Measurements from ENCODE around the gene ALOX15B. TPM values are rescaled to one million over a fixed set of nuclear protein-coding genes. Genes with fewer than 3 reads are reported as not detected.

Gene ALOX15B, protein sequence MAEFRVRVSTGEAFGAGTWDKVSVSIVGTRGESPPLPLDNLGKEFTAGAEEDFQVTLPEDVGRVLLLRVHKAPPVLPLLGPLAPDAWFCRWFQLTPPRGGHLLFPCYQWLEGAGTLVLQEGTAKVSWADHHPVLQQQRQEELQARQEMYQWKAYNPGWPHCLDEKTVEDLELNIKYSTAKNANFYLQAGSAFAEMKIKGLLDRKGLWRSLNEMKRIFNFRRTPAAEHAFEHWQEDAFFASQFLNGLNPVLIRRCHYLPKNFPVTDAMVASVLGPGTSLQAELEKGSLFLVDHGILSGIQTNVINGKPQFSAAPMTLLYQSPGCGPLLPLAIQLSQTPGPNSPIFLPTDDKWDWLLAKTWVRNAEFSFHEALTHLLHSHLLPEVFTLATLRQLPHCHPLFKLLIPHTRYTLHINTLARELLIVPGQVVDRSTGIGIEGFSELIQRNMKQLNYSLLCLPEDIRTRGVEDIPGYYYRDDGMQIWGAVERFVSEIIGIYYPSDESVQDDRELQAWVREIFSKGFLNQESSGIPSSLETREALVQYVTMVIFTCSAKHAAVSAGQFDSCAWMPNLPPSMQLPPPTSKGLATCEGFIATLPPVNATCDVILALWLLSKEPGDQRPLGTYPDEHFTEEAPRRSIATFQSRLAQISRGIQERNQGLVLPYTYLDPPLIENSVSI
- under 0.01 TPM for total RNA-seq

DNA sequence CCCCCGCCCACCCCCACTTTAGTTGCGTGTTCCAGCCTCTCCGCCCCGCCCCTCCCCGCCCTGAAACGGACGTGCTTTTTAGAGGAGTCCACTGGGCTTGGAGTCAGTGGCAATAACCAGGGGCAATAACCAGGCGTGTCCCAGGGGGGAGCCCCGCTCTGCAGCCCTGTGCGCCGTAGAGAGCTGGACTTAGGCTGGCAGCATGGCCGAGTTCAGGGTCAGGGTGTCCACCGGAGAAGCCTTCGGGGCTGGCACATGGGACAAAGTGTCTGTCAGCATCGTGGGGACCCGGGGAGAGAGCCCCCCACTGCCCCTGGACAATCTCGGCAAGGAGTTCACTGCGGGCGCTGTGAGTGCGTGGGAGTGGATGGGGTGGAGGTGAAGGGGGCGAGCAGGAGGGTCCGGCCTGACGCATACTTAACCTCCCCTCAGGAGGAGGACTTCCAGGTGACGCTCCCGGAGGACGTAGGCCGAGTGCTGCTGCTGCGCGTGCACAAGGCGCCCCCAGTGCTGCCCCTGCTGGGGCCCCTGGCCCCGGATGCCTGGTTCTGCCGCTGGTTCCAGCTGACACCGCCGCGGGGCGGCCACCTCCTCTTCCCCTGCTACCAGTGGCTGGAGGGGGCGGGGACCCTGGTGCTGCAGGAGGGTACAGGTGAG, at the start of gene ALOX15B:
TSS of gene ALOX15B (plus strand) at position 106 of the 657 bp plus-strand sequence. CDS start at position 203, 97 bp downstream.
- FAIRE-seq (no peak), DNase-seq (ENCODE audit: low spot score in 2 of 2) (no peak)

DNA sequence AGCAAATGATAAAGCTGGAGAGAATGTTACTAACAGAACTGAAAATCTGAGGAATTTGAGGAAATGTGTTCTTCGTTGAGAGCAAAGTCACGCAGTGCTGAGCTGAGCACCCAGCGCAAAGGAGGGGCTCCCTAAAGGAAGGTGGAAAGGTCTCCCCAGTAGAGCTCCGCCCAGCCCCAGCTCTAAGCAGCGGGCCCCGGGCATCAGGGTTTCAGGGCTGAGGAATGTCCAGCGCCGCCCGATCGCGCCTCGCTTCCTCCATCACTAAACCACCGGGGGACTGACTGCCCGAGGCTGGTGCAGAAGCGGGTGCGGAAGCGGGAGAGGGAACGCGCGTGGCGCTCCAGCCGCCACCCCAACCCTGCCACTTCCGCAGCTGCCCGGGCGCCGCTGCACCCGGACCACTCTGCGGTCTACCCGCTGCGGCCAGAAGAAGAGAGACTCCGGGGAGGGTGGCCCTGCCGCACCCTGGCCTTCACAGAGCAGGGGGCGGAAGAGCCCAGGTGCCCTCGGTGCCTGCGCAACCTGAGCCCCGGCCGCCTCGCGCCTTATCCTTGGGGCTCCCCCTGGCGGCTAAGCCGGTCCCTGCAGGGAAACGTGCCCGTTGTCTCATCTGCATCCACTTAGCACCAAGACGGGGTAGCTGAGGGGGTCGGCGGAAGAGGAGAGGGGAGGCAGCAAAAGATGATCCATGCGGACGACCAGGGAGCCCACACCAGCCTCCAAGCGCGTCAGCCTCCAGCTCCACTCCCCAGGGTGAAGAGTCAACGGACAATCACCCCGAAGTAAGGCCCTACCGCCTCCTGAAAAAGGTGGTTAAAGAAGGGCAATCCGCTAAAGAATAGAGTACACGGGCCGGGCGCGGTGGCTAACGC, 48.8 kb upstream of the ALOX15B start:
- peak; percentile 77 to 83 for DNase-seq (ENCODE audit: low spot score in 2 of 2)
- no peak for FAIRE-seq

DNA sequence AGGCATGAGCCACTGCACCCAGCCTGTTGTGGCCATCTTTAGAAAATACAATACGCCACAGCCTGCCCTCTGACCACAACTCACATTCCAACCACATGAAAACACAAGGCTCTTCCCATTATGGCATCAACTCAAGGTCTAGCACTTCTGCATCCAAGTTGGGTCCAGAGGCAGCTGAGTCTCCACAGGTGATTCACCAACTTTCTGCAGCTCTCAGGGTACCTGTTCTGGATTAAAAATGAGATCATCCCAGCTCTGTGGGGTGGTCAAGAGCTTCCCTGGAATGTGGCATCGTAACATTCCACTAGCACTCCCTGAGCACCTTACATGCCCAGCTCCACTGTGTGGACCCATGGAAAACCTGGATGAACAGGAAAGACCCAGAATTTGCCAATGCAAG, 46.3 kb upstream of the ALOX15B start:
- DNase-seq (ENCODE audit: low spot score in 2 of 2), result no peak
- no peak for FAIRE-seq

DNA sequence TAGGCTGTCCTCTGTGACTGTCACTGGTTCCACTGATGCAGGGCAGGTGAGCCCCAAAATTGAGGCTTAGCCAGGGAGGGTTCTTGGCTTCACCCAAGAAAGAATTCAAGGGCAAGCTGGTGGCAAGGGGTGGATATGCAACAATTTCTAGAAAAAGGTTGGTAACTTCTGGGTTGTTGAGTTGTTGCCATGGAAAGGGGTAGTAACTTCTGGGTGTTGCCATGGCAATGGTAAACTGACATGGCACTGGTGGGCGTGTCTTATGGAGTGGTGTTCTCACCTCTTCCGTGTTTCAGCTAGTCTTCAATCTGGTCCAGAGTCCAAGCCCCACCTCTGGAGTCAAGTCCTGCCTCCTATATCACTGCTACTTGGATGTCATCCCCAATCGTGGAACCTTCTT, 45.9 kb upstream of the ALOX15B start:
- FAIRE-seq (no peak), DNase-seq (ENCODE audit: low spot score in 2 of 2) (no peak)

DNA sequence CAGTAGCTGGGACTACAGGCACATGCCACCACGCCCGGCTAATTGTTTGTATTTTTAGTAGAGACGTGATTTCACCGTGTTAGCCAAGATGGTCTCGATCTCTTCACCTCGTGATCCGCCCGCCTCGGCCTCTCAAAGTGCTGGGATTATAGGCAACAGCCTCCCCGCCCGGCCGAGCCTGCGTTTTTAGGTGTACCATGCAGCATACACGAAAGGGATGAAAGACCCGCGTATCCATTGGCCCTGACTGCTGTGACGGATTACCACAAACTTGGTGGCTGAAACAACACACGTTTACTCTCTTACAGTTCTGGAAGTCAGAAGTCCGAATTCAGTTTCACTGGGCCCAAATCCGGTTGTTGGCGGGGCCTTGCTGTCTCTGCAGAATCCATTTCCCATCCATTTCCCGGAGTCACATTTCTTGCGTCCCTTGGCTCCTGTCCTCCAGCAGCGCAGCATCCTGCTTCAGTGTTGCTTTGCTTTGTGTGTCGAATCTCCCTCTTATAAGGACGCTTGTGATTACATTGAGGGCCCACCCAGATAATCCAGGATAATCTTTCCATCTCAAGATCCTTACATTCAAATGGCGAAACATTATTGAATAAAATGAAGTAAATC, 44.8 kb upstream of the ALOX15B start:
- DNase-seq (ENCODE audit: low spot score in 2 of 2), result no peak
- FAIRE-seq, result no peak

DNA sequence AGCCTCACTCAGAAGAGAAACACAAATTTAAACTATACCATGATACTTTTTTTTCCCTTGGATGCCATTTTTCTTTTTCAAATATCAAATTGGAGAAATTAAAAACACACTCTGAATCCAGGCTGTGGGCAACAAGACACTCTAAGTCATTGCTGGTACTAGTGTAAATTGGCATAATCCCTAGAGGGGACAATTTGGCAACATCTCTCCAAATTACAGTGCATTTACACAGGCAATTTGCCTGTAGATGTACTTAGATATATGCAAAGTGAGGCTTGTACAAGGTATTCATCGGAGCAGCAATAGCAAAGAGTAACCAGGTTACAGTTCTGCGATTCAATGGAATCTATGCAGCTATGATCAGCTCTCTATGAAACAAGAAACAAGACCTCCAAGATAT, 43.1 kb upstream of the ALOX15B start:
- FAIRE-seq, result no peak
- DNase-seq (ENCODE audit: low spot score in 2 of 2), result no peak

DNA sequence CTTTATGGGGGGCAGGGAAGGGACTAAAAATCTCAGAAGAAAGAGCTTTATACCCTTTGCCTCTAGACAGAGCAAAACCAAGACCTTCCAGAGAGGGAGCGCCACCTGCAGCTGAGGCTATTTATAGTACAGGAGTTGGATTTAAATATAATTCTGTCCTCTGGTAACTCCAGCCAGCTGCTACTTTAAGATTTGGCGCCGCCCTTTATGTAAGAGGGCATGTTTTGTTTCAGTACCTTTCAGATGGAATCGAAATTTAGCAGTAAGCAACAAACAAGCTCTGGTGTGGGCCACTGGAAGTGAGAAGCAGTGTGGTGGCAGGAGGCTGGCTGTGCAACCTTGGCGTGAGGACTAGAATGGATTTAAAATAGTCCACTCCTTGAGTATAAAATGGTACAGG, 41.7 kb upstream of the ALOX15B start:
- FAIRE-seq (no peak), DNase-seq (ENCODE audit: low spot score in 2 of 2) (peak in 1 of 2 donors; percentile 5)

DNA sequence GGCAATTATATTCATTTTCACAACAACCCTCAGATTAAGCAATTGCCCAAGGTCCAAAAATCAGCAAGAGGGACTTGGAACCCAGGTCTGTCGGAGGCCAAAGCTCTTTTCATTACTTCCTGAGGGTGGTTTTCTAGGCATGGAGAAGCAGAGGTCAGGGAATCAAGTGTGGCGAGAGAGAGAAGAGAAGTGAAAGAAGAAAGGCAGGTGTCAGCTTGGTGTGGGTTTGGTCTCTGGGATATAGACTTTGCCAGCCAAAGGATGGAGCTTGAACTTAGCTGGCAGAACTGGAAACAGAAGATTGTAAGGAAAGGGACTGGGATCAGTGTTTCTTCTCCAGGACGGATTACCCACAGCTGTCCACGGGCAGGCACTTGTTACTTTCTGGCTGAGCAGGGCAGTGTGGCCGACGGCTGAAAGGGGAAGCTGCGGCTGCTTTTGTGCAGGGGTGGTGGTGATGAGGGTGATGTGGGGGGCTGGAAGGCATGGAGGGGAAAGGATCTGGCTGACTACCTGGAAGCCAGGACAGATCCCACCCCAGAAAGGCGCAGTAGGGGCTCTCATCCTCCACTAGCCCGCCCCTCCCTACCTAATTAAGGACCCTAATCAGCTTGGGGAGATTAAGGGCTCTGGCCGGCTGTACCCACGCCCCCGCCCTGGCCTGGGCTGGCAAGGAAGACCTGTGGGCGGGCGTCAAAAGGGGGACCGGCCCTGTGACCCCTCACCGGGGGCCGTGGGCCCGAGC, 36.7 kb upstream of the ALOX15B start, which contains the start of gene GUCY2D:
TSS of gene GUCY2D (plus strand) at position 640 of the 745 bp plus-strand sequence. CDS start 433 bp downstream, outside the sequence.
- DNase-seq (ENCODE audit: low spot score in 2 of 2) (peak in 1 of 2 donors; percentile 53), FAIRE-seq (no peak)

DNA sequence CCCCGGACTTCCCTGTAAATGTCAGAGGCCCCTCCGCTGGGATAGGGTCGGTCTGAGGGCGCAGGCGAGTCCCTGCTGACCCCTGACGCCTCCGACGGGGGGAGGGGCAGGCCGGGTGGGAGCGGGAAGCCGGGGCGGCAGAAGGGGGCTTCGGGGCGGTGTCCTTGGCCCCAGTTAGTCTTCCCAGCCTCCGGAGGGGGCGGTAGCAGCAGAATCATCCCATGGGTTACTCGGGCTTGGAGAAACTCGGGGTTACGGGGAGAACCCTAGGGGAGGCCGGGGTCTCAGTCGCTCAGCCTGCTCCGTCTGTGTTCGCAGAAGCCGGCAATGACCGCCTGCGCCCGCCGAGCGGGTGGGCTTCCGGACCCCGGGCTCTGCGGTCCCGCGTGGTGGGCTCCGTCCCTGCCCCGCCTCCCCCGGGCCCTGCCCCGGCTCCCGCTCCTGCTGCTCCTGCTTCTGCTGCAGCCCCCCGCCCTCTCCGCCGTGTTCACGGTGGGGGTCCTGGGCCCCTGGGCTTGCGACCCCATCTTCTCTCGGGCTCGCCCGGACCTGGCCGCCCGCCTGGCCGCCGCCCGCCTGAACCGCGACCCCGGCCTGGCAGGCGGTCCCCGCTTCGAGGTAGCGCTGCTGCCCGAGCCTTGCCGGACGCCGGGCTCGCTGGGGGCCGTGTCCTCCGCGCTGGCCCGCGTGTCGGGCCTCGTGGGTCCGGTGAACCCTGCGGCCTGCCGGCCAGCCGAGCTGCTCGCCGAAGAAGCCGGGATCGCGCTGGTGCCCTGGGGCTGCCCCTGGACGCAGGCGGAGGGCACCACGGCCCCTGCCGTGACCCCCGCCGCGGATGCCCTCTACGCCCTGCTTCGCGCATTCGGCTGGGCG, 35.9 kb upstream of the ALOX15B start:
- no peak for DNase-seq (ENCODE audit: low spot score in 2 of 2)
- no peak for FAIRE-seq

DNA sequence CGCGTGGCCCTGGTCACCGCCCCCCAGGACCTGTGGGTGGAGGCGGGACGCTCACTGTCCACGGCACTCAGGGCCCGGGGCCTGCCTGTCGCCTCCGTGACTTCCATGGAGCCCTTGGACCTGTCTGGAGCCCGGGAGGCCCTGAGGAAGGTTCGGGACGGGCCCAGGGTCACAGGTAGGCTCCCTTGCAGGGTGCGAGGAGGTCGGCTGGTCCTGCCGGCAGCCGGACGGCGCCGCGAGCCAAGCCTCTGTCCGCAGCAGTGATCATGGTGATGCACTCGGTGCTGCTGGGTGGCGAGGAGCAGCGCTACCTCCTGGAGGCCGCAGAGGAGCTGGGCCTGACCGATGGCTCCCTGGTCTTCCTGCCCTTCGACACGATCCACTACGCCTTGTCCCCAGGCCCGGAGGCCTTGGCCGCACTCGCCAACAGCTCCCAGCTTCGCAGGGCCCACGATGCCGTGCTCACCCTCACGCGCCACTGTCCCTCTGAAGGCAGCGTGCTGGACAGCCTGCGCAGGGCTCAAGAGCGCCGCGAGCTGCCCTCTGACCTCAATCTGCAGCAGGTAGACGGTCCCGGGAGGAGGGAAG, 35.2 kb upstream of the ALOX15B start:
- DNase-seq (ENCODE audit: low spot score in 2 of 2), result no peak
- FAIRE-seq, result no peak

DNA sequence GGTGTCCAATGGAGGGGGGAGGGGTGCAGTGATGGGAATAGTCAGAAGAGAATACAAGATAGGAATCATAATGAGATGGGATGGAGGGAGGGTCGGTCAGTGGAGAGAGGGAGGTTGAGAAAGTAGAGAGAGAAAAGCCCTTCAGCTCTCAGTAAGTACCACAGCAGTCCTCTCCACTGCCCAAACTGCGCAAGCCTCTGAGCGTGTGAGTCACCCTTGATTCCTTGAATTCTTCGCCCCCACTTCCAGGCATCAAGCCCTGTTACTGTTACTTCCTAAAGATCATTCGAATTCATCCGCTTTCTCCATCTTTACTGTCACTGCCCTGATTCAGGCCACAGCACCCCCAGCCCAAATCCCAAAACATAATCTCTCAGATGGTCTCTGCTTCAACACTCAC, 34.0 kb upstream of the ALOX15B start:
- no peak for FAIRE-seq
- no peak for DNase-seq (ENCODE audit: low spot score in 2 of 2)

DNA sequence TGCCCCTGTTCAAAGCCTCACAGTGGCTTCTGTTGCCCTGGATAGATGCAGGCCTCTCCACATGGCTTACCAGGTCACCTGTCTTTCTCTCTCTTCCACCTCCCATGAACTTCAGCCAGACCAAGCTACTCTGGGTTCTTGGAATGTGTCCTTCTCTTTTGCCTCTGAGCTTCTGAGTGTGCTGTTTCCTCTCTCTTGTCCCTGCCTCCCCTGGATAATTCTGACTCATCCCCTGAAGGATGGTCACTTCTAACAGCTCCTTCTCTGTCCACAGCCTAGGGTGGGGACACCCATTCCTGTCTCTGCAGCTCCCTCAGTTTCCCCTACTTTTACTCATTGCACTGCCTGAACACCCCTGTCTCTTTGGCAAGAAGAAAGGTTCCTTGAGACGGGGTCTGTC, 33.5 kb upstream of the ALOX15B start:
- no peak for FAIRE-seq
- no peak for DNase-seq (ENCODE audit: low spot score in 2 of 2)

DNA sequence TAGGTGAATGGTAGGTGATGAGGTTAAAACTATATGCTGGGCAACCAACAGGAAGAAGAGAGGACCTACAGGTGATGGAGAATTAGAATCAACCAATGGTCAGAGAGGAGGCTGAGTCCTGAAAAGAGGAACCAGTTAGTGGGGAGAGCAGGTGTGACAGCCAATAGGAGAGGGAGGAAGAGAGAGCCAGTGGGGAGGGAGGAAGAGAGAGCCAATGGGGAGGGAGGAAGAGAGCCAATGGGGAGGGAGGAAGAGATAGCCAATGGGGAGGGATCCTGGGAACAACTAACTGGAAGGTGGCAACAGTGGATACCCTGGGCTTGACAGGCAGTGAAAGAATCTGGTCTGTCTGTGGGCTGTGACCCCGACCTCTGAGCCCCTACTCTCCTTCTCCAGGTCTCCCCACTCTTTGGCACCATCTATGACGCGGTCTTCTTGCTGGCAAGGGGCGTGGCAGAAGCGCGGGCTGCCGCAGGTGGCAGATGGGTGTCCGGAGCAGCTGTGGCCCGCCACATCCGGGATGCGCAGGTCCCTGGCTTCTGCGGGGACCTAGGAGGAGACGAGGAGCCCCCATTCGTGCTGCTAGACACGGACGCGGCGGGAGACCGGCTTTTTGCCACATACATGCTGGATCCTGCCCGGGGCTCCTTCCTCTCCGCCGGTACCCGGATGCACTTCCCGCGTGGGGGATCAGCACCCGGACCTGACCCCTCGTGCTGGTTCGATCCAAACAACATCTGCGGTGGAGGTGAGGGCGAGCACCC, 32.7 kb upstream of the ALOX15B start:
- DNase-seq (ENCODE audit: low spot score in 2 of 2), result no peak
- FAIRE-seq, result no peak

DNA sequence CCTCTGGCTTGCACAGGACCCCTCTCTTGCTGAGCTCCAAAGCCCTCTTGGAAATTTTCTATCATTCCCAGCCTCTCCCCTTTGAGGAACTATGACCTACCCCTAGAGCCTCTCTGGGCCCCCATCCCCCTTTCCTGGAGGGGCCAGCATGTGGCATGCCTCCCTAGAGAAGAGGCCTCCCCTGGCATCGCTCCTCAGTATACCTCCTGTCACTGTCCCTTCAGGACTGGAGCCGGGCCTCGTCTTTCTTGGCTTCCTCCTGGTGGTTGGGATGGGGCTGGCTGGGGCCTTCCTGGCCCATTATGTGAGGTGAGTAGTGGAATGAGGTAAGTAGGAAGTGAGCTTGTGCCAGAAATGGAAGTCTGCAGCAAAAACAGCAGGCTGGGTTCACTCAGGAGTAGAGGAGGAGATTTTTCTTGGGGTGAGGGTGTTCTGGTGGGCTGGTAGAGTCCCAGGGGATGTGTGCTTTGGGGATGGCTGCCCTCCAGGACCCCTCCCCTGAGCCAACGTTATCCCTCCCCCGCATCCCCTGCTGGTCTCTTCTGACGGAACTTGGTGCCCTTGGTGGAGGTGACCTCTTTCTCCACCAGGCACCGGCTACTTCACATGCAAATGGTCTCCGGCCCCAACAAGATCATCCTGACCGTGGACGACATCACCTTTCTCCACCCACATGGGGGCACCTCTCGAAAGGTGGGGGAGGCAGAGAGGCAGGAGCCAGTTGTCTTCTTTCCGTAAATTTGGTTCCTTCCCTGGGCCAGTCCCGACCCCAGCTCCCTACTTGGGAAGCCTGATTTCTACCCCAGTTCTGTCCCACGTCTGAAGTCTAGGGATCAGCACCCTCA, 31.8 kb upstream of the ALOX15B start:
- no peak for FAIRE-seq

DNA sequence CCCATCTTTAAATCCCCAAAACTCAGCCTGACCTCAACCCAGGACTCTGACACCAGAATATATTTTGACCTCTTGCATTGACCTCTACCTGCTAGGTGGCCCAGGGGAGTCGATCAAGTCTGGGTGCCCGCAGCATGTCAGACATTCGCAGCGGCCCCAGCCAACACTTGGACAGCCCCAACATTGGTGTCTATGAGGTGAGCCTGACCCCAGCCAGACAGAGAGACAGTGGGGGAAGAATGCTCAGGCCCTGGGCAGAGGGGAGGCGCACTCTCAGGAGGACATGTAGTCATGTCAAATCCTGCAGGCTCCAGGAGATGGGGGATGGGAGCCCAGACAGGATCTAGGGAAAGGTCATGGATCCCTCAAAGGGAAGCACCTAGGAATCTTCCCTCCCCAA, 31.0 kb upstream of the ALOX15B start:
- no peak for DNase-seq (ENCODE audit: low spot score in 2 of 2)
- FAIRE-seq, result no peak

More for the DNA sequence above, 31.8 kb upstream of the ALOX15B start:
- DNase-seq (ENCODE audit: low spot score in 2 of 2), result no peak

DNA sequence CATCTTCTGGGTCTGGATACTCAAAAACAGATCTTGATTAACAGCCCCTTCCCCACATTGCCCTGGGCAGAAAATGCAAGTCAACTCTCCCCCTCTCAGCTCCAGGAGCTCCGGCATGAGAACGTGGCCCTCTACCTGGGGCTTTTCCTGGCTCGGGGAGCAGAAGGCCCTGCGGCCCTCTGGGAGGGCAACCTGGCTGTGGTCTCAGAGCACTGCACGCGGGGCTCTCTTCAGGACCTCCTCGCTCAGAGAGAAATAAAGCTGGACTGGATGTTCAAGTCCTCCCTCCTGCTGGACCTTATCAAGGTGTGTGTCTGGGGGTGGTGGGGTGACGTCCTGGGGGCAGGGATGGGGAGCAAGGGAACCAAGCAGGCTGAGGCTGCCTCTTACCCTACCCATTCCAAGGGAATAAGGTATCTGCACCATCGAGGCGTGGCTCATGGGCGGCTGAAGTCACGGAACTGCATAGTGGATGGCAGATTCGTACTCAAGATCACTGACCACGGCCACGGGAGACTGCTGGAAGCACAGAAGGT, 26.7 kb upstream of the ALOX15B start:
- FAIRE-seq (no peak), DNase-seq (ENCODE audit: low spot score in 2 of 2) (no peak)

All from frontal cortex (tissue), 4 donors.